ENCODE data around the gene ADI1.
A peak's percentile ranks its signal among the peaks of the same experiment; 100 is the strongest.

Gene ADI1

GRCh38 chr2:3536682-3537632 lies 17.6 kb upstream of the ADI1 start:
- peak overlapping the region; percentile 33 to 51 for H3K4me3 ChIP-seq (replicated peaks in 1 of 2; ENCODE audit: low read depth in 2 of 2, low read length in 2 of 2)
- peak; percentile 65 for TF ChIP-seq CTCF (IDR thresholded peaks at IDR 0.05; ENCODE audit: low read depth, low read length)

GRCh38 chr2:3535794-3536681 lies 16.7 kb upstream of the ADI1 start:
- peak; percentile 89 to 93 for DNase-seq (ENCODE audit: low read depth in 2 of 2)
- H3K4me3 ChIP-seq (replicated peaks in 1 of 2; ENCODE audit: low read depth in 2 of 2, low read length in 2 of 2): peak overlapping the region; percentile 33 to 51

More at GRCh38 chr2:3536682-3537632, 17.6 kb upstream of the ADI1 start:
- peak; percentile 56 to 66 for DNase-seq (ENCODE audit: low read depth in 2 of 2)

GRCh38 chr2:3535467-3535793 lies 16.1 kb upstream of the ADI1 start:
- no peak for DNase-seq (ENCODE audit: low read depth in 2 of 2)
- peak; percentile 20 for TF ChIP-seq CTCF (IDR thresholded peaks at IDR 0.05; ENCODE audit: low read depth, low read length)
- H3K4me3 ChIP-seq (replicated peaks in 1 of 2; ENCODE audit: low read depth in 2 of 2, low read length in 2 of 2): peak overlapping the region; percentile 26 to 51

More at GRCh38 chr2:3535794-3536681, 16.7 kb upstream of the ADI1 start:
- peak; percentile 3 for TF ChIP-seq CTCF (IDR thresholded peaks at IDR 0.05; ENCODE audit: low read depth, low read length)

- no peak for TF ChIP-seq CTCF (IDR thresholded peaks at IDR 0.05; ENCODE audit: low read depth, low read length)
- DNase-seq (ENCODE audit: low read depth in 2 of 2): no peak
Observed at GRCh38 chr2:3534251-3534814, 15.0 kb upstream of the ADI1 start.

GRCh38 chr2:3533836-3534235 lies 14.5 kb upstream of the ADI1 start:
- no peak for TF ChIP-seq CTCF (IDR thresholded peaks at IDR 0.05; ENCODE audit: low read depth, low read length)
- no peak for DNase-seq (ENCODE audit: low read depth in 2 of 2)
- H3K4me3 ChIP-seq (replicated peaks in 1 of 2; ENCODE audit: low read depth in 2 of 2, low read length in 2 of 2): no peak overlapping the region

More at GRCh38 chr2:3534251-3534814, 15.0 kb upstream of the ADI1 start:
- H3K4me3 ChIP-seq (replicated peaks in 1 of 2; ENCODE audit: low read depth in 2 of 2, low read length in 2 of 2): no peak overlapping the region

GRCh38 chr2:3532941-3533340 lies 13.6 kb upstream of the ADI1 start:
- H3K4me3 ChIP-seq (replicated peaks in 1 of 2; ENCODE audit: low read depth in 2 of 2, low read length in 2 of 2): no peak overlapping the region
- no peak for TF ChIP-seq CTCF (IDR thresholded peaks at IDR 0.05; ENCODE audit: low read depth, low read length)
- peak in 1 of 2 donors; percentile 11 for DNase-seq (ENCODE audit: low read depth in 2 of 2)
